ENCODE measurements around the gene OTOS. TPM values are rescaled to one million over a fixed set of nuclear protein-coding genes. Genes with fewer than 3 reads are reported as not detected.

Gene OTOS
- total RNA-seq, result not detected in 2 replicates

- H3K27me3 ChIP-seq (ENCODE audit: control insufficient read depth, insufficient read depth, low read length), result peaks cover 30% of the 10 kb centered on the region
- no peak for DNase-seq (ENCODE audit: low read depth)
- H3K36me3 ChIP-seq (ENCODE audit: control insufficient read depth, insufficient read depth, low read length), result no peaks in the 10 kb centered on the region
- no peak within 1 kb of the TSS for H3K4me3 ChIP-seq (ENCODE audit: low read depth, low read length)
- TF ChIP-seq CTCF (IDR thresholded peaks at IDR 0.05; ENCODE audit: insufficient read depth, low read length, poor library complexity, severe bottlenecking), result no peak
These were observed at the start of gene OTOS for GRCh38 chr2:240140511-240140910. TSS of gene OTOS (minus strand) at chr2:240140658. CDS start at chr2:240140326, 332 bp downstream.

GRCh38 chr2:240189686-240190085, 49.2 kb upstream of the OTOS start:
- no peak for DNase-seq (ENCODE audit: low read depth)
- Histone ChIP-seq H3K27me3 (ENCODE audit: control insufficient read depth, insufficient read depth, low read length) (peaks cover 12% of the 10 kb centered on the region), H3K36me3 (ENCODE audit: control insufficient read depth, insufficient read depth, low read length) (no peaks in the 10 kb centered on the region), H3K4me3 (ENCODE audit: low read depth, low read length) (no peak overlapping the region)
- TF ChIP-seq CTCF (IDR thresholded peaks at IDR 0.05; ENCODE audit: insufficient read depth, low read length, poor library complexity, severe bottlenecking), result no peak

DNA sequence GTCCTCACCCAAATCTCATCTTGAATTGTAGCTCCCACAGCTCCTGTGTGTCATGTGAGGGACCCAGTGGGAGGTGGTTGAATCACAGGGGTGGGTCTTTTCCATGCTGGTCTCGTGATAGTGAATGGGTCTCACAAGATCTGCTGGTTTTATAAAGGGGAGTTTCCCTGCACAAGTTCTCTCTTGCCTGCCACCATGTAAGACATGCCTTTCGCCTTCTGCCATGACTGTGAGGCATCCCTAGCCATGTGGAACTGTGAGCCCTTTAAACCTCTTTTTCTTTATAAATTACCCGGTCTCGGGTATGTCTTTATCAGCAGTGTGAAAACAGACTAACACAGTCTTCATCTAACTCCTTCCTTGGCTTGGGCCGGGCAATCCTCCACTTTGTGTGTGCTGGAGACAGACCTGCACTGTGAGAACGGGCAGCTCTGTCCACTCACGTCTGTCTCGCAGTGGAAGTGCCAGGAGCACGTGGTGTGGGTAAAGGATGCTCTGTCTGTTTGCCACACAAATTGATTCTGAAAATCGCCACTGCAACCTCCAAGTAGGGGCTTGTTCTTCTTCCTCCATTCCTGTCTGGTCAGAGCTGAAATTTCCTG, 47.6 kb upstream of the OTOS start:
- Histone ChIP-seq H3K27me3 (ENCODE audit: control insufficient read depth, insufficient read depth, low read length) (peaks cover 9% of the 10 kb centered on the region), H3K36me3 (ENCODE audit: control insufficient read depth, insufficient read depth, low read length) (no peaks in the 10 kb centered on the region), H3K4me3 (ENCODE audit: low read depth, low read length) (no peak overlapping the region)
- TF ChIP-seq CTCF (IDR thresholded peaks at IDR 0.05; ENCODE audit: insufficient read depth, low read length, poor library complexity, severe bottlenecking), result no peak
- DNase-seq (ENCODE audit: low read depth), result no peak

GRCh38 chr2:240186191-240186725, 45.8 kb upstream of the OTOS start:
- H3K27me3 ChIP-seq (ENCODE audit: control insufficient read depth, insufficient read depth, low read length), result peaks cover 9% of the 10 kb centered on the region
- no peaks in the 10 kb centered on the region for H3K36me3 ChIP-seq (ENCODE audit: control insufficient read depth, insufficient read depth, low read length)
- DNase-seq (ENCODE audit: low read depth), result no peak
- no peak for TF ChIP-seq CTCF (IDR thresholded peaks at IDR 0.05; ENCODE audit: insufficient read depth, low read length, poor library complexity, severe bottlenecking)
- no peak overlapping the region for H3K4me3 ChIP-seq (ENCODE audit: low read depth, low read length)

- TF ChIP-seq CTCF (IDR thresholded peaks at IDR 0.05; ENCODE audit: insufficient read depth, low read length, poor library complexity, severe bottlenecking), result no peak
- Histone ChIP-seq H3K36me3 (ENCODE audit: control insufficient read depth, insufficient read depth, low read length) (no peaks in the 10 kb centered on the region), H3K4me3 (ENCODE audit: low read depth, low read length) (no peak overlapping the region), H3K27me3 (ENCODE audit: control insufficient read depth, insufficient read depth, low read length) (peaks cover 11% of the 10 kb centered on the region)
- no peak for DNase-seq (ENCODE audit: low read depth)
These were observed 44.2 kb upstream of the OTOS start for GRCh38 chr2:240184656-240185055.
